ENCODE results near the gene HHIPL1.

DNA sequence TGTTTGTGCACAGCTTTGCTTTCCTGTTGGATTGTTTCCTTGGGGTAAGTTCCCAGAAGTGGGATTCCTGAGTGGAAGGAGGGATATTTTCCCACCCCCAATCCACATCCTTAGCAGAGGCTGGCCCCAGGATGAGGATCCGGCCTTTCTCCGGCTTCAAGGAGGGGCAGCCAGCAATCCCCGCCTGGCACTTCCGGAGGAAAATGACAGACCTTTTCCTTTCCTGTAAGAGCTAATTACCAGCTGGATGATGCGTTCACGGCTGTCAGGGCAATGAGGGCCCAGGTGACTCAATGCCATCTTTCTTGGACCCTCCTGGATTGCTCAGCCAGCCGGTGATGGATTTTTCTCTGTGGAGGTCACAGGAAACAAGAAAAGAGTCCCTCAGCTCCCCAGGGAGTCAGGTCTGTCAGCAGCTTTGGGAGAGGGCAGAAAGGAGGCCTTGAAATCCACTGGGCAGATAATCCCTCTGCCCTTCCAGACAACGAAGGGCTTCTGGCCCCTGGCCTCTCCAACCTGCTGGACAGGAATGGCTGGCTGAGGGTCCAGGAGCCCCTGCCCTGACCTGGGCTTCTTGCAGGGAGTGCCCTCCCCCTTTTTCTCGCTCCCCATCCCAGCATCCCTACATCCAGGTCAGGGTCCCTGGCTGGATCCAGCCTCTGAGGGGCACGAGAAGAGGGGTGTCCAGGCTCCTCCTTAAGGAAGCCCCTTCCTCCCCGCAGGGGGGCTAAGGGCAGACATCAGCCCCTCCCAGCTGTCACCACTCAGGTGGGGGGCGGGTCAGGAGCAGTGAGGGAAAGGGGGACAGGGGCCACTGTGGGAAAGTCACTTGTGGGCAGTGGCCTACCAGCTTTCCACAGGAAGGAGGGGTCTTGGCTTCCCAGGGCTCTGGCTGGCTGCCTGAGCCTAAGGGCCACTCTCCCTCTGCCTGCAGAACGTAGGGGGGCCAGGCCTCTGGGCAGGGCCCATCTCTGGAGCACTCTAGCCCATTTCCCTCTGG, 24.8 kb upstream of the HHIPL1 start:
- TF ChIP-seq, protein P1, sequence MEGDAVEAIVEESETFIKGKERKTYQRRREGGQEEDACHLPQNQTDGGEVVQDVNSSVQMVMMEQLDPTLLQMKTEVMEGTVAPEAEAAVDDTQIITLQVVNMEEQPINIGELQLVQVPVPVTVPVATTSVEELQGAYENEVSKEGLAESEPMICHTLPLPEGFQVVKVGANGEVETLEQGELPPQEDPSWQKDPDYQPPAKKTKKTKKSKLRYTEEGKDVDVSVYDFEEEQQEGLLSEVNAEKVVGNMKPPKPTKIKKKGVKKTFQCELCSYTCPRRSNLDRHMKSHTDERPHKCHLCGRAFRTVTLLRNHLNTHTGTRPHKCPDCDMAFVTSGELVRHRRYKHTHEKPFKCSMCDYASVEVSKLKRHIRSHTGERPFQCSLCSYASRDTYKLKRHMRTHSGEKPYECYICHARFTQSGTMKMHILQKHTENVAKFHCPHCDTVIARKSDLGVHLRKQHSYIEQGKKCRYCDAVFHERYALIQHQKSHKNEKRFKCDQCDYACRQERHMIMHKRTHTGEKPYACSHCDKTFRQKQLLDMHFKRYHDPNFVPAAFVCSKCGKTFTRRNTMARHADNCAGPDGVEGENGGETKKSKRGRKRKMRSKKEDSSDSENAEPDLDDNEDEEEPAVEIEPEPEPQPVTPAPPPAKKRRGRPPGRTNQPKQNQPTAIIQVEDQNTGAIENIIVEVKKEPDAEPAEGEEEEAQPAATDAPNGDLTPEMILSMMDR (IDR thresholded peaks at IDR 0.05): no peak
- TF ChIP-seq POLR2AphosphoS5 (IDR thresholded peaks at IDR 0.05): peak; percentile 69
- no peak for TF ChIP-seq POLR2A (IDR thresholded peaks at IDR 0.05)
